ENCODE measurements around the gene STXBP2. TPM values are rescaled to one million over a fixed set of nuclear protein-coding genes. Genes with fewer than 3 reads are reported as not detected.

Gene STXBP2
- total RNA-seq, 1 experiment from 2014 or later, result 133 TPM

DNA sequence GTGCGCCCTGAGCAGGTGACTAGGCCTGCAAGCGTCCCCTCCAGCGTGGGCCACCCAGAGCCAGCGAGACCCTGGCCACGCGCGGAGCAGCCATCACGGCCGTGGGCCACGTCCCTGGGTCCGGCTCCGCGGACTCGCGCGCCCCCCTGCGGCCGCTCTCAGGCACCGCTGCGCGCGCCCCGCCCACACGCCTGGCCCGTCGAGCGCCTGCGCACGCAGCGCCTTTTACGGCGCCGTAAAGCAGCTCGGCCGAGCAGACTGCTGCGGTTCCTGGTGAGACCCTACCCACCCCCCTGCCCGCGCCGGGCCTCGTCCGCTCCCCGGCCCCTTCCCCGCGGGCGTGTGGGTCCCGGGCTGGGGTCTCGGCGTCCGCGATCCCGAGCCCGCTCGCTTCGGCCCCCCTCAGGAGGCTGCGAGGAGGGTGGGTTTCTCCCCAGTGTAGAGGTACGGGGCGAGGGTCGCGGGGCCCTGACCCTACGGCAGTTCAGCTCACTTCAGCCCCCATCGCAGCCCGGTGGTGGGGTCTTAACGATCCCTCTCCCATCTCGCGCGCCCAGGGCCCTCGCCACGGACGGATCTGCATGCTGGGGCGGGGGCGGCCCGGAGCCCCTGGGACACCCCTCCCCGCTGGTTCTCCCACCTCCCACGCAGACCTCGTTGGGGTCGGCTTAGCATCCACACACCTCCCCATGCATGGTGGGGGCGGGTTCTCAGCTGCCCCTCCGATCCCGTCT, 43.9 kb downstream of the STXBP2 start, which contains the start of gene TRAPPC5:
Gene TRAPPC5, plus strand, starts transcription at position 228 of the 734 bp plus-strand sequence. CDS start 1,421 bp downstream, outside the sequence.
- BruUV-seq (replicated peaks), result no TSS peak
- intact Hi-C loops (cut with micrococcal nuclease), result loop anchor here (1.0 kb wide), 2 partner anchors 28 to 119 kb away; no protein-coding TSS in a partner anchor
- peak; percentile 93 for DNase-seq

DNA sequence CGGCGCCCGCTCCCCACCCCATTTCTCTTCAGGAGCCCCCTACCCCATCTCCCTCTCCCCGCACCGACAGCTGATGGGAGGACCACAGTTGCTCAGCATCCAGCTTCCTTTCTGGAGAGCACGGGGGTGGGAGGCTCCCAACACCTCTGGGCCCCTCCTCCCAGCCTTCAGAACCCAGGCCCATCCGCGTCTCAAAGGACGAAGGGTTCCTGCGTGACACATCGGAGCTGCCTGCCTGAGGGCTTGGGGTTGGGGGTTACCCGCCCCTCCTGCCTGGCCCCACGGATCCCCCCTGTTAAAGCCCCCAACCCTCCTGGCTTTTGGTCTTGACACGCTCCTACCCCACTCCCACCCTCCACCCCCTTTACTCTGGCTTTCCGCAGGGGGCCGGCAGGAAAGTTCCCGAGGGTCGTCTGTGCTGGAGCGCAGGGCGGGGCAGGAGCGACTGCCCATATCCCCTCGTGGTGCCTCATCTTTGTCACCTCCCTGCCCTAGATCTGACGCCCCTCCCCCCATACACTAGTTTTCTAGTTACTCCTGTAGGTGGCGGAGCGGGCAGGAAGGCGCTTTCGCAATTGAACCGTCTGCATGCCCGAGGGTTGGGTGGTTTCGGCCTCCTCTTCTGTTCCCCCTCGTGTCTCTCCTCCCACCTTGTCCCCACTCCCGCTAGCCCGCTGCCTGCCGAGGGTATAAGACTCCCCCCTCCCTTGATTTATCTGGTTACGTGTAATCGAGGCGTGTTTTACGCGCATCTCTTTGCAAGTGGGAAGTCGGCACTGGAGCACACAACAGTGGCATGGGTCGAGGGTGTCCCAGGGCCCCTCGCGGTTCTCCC, 44.6 kb downstream of the STXBP2 start:
- intact Hi-C loops (cut with micrococcal nuclease), result no loop called here
- H3F3A ChIP-seq (ENCODE audit: low read length, unreplicated experiment), result no peaks in the 10 kb centered on the region
- H3K9me2 ChIP-seq (replicated peaks; ENCODE audit: low read length), result no peaks in the 10 kb centered on the region
- H3K4me1 ChIP-seq (ENCODE audit: insufficient read depth, low read length), result peaks cover 24% of the 10 kb centered on the region; the same call in 1 of the 2 replicates
- ChIA-PET CTCF (interaction anchor here (0.5 to 2.2 kb wide), 22 partner anchors 12 to 371 kb away, joined by 3 to 48 read pairs (median 4); partner anchors contain the start of genes CCL25, PET100, RETN and XAB2), POLR2A (ENCODE audit: unreplicated experiment) (interaction anchor here (0.6 kb wide), 2 partner anchors 121 to 225 kb away, joined by 11 to 15 read pairs; no protein-coding TSS in a partner anchor)
- TF ChIP-seq CTCF (conservative IDR thresholded peaks at IDR 0.05; ENCODE audit: low read depth, low read length), result peak; percentile 67
- TF ChIP-seq EZH2phosphoT487 (IDR thresholded peaks at IDR 0.05; ENCODE audit: borderline replicate concordance, low read length), result no peak
- no peak for TF ChIP-seq EZH2 (IDR thresholded peaks at IDR 0.05; ENCODE audit: low read length, unreplicated experiment)
- no peaks in the 10 kb centered on the region for H3K27me3 ChIP-seq (ENCODE audit: low read length)
- peak; percentile 21; the same call in 1 of the 2 replicates for ATAC-seq
- peak overlapping the region; percentile 98 for H3K4me2 ChIP-seq (ENCODE audit: low read length)
- no peak overlapping the region for H3K27ac ChIP-seq (ENCODE audit: low read length)
- H2AFZ ChIP-seq (ENCODE audit: low read length), result peak overlapping the region; percentile 88
- peak; percentile 75 for DNase-seq
- H3K9ac ChIP-seq (ENCODE audit: low read length), result peak overlapping the region; percentile 98
- H3K4me3 ChIP-seq (ENCODE audit: low read length), result peak overlapping the region; percentile 97
- no peaks in the 10 kb centered on the region for H4K20me1 ChIP-seq (ENCODE audit: low read length)
- H3K79me2 ChIP-seq (ENCODE audit: low read length), result peaks cover 20% of the 10 kb centered on the region
- no TSS peak for BruUV-seq (replicated peaks)
- 0 out of 2 replicates have a peak, but pooled peaks cover 10% of the 10 kb centered on the region for H3K36me3 ChIP-seq (ENCODE audit: low read depth, low read length)
- H3K9me3 ChIP-seq (ENCODE audit: low read length), result no peaks in the 10 kb centered on the region

More for the DNA sequence above, 43.9 kb downstream of the STXBP2 start, which contains the start of gene TRAPPC5:
- no peaks in the 10 kb centered on the region for H3F3A ChIP-seq (ENCODE audit: low read length, unreplicated experiment)
- peak within 1 kb of the TSS; percentile 88 for H2AFZ ChIP-seq (ENCODE audit: low read length)
- peaks cover 20% of the 10 kb centered on the region for H3K79me2 ChIP-seq (ENCODE audit: low read length)
- peak within 1 kb of the TSS; percentile 98 for H3K4me2 ChIP-seq (ENCODE audit: low read length)
- ATAC-seq, result peak; percentile 81
- H3K27me3 ChIP-seq (ENCODE audit: low read length), result no peaks in the 10 kb centered on the region
- peak within 1 kb of the TSS; percentile 98 for H3K9ac ChIP-seq (ENCODE audit: low read length)
- no peaks in the 10 kb centered on the region for H4K20me1 ChIP-seq (ENCODE audit: low read length)
- no peaks in the 10 kb centered on the region for H3K9me3 ChIP-seq (ENCODE audit: low read length)
- ChIA-PET CTCF (interaction anchor here (0.5 to 2.2 kb wide), 22 partner anchors 11 to 372 kb away, joined by 3 to 48 read pairs (median 4); partner anchors contain the start of genes CCL25, PET100, RETN and XAB2), POLR2A (ENCODE audit: unreplicated experiment) (interaction anchor here (0.6 kb wide), 2 partner anchors 122 to 226 kb away, joined by 11 to 15 read pairs; no protein-coding TSS in a partner anchor)
- peak within 1 kb of the TSS; percentile 23; the same call in 1 of the 2 replicates for H3K27ac ChIP-seq (ENCODE audit: low read length)
- H3K4me1 ChIP-seq (ENCODE audit: insufficient read depth, low read length), result peaks cover 25% of the 10 kb centered on the region; the same call in 1 of the 2 replicates
- H3K4me3 ChIP-seq (ENCODE audit: low read length), result peak within 1 kb of the TSS; percentile 97
- 0 out of 2 replicates have a peak, but pooled peaks cover 10% of the 10 kb centered on the region for H3K36me3 ChIP-seq (ENCODE audit: low read depth, low read length)
- TF ChIP-seq CTCF (conservative IDR thresholded peaks at IDR 0.05; ENCODE audit: low read depth, low read length), result peak; percentile 95
- TF ChIP-seq EZH2phosphoT487 (IDR thresholded peaks at IDR 0.05; ENCODE audit: borderline replicate concordance, low read length), result no peak
- H3K9me2 ChIP-seq (replicated peaks; ENCODE audit: low read length), result no peaks in the 10 kb centered on the region

Measured in PC-3 (cell line).